GM18951 (cell line): Measurements from ENCODE around the gene PTPN12.

Source experiments
- POLR2A ChIP-seq: IDR thresholded peaks from 4 replicates; pipeline ENCODE4 v1.6.1; 2011; ENCODE audit warnings: mild to moderate bottlenecking; ENCODE audit not compliant: insufficient read length, insufficient read depth; ENCODE audit errors: extremely low read depth
- in situ Hi-C: fragments of 300-500 bp; cut with MboI; formaldehyde crosslinking; loops from one replicate; pipeline ENCODE4 v1.12.0; 2022; ENCODE audit warnings: low sequenced_read_pairs, mixed read lengths, inconsistent platforms; ENCODE audit not compliant: unreplicated experiment

PTPN12 gene

DNA sequence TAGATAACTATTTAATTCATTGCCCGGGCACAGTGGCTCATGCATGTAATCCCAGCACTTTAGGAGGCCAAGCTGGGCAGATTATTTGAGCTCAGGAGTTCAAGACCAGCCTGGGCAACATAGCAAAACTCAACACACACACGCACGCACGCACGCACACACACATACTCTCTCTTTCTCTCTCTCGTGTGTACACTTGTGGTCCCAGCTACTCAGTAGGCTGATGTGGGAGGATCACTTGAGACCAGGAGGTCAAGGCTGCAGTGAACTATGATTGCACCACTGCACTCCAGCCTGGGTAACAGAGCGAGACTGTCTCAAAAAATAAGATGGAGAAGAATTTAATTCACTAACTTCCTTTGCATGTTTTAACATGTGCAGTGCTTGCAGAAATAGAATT is 38.1 kb downstream of the PTPN12 start:
- in situ Hi-C loops: no loop called here
- TF ChIP-seq POLR2A: no peak

DNA sequence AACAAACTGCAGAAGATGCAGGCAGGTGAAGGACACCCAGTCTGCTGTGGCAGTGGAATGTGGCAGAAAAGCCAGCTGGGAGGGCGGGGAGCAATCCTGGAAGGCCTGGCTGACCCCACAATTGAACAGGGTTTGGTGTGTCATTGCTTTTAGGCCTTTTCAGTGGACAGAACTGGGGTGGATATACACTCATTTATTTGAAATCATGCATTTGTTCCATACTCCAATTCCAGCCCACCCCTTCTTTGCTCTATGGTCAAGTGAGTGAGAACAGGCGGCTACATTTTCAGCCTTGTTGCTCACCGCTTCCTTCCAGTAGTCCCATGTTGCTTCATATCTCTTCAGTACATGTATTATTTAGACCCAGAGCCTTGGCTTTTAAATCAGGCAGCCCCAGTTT is 39.8 kb downstream of the PTPN12 start:
- in situ Hi-C loops: no loop called here
- TF ChIP-seq POLR2A: no peak

DNA sequence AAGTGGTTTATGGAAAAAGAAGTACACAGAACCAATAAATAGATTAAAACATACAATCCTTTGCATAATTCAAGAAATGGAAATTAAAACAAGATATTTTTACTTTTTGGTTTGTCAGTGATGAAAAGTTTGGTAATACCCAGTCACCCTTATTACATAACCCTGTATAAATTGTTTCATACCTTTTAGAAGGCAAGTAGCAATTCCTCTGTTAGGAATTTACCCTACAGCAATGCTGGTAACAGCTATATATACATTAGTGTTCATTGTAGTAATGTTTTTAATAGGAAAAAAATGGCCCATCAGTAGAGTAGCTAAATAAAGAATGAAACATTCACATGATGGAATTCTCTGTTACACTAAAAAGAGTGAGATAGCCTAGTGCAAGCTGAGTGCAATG is 42.7 kb downstream of the PTPN12 start:
- in situ Hi-C loops: no loop called here
- TF ChIP-seq POLR2A: no peak

DNA sequence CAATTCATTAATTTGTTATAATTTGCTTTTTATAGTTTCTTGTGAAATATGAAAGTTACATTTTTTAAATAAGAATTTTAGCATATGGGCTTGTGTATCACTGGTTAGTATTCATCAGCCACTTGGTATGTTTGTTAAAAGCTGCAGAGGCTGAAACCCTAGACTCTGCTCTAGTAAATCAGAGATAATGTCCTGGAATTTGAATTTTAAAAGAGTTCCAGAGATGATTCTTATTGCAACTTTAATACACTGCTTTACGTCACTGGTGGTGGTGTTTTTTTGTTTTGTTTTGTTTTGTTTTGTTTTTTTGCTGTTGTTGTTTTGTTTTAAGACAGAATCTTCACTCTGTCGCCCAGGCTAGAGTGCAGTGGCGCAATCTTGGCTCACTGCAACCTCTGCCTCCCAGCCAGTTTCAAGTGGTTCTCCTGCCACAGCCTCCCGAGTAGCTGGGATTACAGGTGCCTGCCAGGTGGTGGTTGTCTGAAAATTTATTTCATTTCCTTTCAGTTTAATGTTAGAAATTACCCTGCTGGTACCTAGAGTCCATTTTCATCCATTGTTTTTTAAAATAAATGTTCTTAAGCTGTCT is 43.8 kb downstream of the PTPN12 start:
- no peak for TF ChIP-seq POLR2A
- in situ Hi-C loops: no loop called here

DNA sequence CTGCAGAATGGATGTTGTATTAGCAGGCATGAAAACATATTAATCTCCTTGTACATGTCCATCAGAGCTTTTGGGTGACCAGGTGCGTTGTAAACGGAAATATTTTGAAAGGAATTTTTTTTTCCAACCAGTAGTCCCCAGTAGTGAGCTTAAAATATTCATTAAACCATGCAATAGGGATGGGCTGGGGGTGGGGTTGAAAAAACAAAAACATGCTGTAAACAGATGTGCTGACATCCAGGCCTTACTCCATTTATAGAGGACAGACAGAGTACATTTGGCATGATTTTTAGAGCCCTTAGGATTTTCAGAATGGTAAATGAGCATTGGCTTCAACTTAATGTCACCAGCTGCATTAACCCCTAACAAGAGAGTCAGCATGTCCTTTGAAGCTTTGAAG is 50.2 kb downstream of the PTPN12 start:
- TF ChIP-seq POLR2A: no peak
- in situ Hi-C loops: no loop called here

DNA sequence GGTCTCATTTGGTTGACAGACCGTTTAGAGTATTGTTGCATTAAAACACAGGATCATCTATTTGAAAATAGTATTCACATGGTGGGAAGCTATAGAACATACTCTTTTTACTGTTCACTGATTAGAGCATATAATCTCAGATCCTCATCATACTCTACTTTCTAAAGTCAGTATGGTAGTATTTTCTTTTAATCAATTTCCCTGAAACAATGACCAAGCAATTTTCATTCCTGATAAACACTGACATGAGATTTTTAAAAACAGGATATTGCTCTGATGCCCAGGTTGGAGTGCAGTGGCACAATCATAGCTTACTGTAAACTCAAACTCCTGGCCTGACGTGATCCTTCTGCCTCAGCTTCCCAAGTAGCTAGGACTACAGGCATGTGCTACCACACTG is 63.9 kb downstream of the PTPN12 start:
- no peak for TF ChIP-seq POLR2A

DNA sequence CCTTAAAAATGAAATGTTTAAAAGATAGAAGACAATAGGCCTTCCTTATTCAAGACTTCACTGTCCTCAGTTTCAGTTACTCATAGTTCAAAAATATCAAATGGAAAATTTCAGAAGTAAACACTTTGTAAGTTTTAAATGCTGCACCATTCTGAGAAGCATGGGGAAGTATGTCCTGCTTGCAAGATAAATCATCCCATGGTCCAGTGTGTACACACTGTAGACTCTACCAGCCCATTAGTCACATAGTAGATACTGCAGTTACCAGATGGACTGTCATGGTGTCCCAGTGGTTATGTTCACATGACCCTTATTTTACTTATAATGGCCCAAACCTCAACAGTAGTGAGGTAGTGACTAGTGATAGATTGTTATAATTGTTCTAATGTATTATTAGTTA is 69.5 kb downstream of the PTPN12 start:
- no peak for TF ChIP-seq POLR2A
- in situ Hi-C loops: no loop called here

More for the DNA sequence above, 63.9 kb downstream of the PTPN12 start:
- in situ Hi-C loops: no loop called here

DNA sequence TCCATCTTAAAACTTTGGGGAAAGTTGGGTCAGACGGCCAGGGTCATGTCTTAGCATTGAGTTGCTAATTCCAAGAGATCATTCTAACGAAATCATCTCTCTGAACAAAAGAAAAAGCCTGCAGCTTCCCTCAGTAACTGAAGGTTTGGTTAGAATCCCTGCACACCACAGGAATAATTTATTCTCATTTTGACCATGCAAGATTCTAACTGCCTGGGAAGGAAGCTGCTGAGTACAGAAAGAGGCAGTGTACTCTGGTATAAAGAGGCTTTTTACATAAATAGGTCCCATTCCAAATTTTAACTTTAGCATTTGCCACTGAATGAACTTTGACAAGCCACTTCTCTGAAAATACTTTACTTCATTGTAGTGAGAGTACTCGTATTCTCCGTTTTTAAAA is 82.2 kb downstream of the PTPN12 start:
- TF ChIP-seq POLR2A: no peak
- in situ Hi-C loops: no loop called here

DNA sequence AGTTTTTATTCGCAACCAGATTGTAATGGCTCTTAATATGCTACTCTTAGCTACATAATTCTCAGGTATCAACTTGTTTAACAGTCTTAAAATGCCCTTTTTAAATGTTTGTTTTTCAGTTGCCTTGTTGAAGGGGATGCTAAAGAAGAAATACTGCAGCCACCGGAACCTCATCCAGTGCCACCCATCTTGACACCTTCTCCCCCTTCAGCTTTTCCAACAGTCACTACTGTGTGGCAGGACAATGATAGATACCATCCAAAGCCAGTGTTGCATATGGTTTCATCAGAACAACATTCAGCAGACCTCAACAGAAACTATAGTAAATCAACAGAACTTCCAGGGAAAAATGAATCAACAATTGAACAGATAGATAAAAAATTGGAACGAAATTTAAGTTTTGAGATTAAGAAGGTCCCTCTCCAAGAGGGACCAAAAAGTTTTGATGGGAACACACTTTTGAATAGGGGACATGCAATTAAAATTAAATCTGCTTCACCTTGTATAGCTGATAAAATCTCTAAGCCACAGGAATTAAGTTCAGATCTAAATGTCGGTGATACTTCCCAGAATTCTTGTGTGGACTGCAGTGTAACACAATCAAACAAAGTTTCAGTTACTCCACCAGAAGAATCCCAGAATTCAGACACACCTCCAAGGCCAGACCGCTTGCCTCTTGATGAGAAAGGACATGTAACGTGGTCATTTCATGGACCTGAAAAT is 89.7 kb downstream of the PTPN12 start:
- no peak for TF ChIP-seq POLR2A
- in situ Hi-C loops: no loop called here

DNA sequence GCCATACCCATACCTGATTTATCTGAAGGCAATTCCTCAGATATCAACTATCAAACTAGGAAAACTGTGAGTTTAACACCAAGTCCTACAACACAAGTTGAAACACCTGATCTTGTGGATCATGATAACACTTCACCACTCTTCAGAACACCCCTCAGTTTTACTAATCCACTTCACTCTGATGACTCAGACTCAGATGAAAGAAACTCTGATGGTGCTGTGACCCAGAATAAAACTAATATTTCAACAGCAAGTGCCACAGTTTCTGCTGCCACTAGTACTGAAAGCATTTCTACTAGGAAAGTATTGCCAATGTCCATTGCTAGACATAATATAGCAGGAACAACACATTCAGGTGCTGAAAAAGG is 90.2 kb downstream of the PTPN12 start:
- no peak for TF ChIP-seq POLR2A
- in situ Hi-C loops: no loop called here

DNA sequence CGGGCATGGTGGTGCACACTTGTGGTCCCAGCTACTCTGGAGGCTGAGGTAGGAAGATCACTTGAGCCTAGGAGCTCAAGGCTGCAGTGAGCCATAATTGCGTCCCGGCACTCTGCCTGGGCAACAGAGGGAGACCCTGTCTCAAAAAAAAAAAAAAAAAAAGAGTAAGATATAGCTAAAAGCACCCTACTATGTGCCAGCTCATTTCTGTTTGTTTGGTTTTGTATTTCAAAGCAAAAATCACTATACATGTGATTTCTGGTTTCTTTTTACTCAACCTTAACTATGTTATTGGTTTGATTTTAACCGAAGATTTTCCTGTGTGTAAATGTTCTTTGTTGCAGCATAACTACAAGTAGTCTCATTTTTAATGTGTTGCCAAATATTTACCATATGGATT is 92.7 kb downstream of the PTPN12 start:
- in situ Hi-C loops: no loop called here
- TF ChIP-seq POLR2A: no peak

DNA sequence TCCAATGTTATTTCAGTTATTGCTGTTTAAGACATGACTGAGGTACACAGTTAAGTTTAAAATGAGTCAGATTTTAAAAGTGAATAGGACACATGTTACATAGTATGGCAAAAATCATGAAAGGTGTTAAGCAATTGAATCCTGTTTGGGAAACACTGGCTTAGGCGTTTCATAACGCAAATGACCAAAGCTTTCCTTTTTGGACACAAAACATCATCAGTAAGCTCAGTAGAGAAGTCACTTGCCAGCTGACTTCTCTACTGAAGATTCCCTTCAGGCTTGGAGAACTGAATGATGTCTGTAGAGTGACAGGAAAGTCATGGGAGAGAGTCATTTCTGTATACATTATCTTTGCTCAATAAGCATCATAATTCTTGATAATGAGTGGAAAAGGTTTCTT is 94.7 kb downstream of the PTPN12 start:
- in situ Hi-C loops: no loop called here

DNA sequence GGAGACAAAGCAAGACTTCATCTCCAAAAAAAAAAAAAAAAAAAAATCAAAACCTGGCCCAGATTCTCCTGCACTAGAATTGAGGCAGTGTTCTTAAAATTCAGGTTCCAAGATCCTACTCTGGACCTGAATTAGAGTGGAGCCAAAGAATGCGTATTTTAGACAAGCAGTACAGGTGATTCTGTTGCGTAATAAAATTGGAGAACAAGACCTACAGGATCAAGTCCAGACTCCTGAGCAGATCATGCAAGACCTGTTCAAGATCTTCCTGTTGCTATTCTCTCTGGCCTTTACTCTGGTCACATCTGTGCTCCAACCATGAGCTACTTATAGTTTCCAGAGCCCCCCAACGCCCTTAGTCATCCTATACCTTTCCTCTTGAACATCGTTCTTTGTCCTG is 107.7 kb downstream of the PTPN12 start:
- no peak for TF ChIP-seq POLR2A
- in situ Hi-C loops: loop anchor here (10.0 kb wide), 1 partner anchor 110 kb away; no protein-coding TSS in a partner anchor

More for the DNA sequence above, 94.7 kb downstream of the PTPN12 start:
- no peak for TF ChIP-seq POLR2A

DNA sequence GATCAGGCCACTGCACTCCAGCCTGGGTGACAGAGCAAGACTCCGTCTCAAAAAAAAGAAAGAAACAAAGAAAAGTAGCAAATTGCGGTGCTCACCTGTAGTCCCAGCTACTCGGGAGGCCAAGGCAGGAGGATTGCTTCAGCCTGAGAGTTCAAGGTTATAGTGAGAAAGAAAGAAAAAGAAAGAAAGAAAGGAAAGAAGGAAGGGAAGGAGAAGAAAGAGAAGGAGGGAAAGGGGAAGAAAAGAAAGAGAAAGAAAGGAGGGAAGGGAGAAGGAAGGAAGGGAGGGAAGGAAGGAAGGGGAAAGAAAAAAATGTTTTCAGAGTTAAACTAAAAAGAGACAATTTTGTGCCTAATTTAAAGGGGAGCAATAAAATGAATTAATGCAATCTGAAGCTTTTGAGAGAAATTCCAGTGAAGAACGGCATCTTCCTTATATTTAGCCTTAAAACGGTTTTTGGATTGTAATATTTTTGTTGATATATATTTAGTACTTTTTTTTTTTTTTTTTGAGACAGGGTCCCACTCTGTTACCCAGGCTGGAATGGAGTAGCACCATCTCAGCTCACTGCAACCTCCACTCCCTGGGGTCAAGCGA is 111.7 kb downstream of the PTPN12 start:
- in situ Hi-C loops: loop anchor here (10.0 kb wide), 1 partner anchor 106 kb away; no protein-coding TSS in a partner anchor

More for the DNA sequence above, 111.7 kb downstream of the PTPN12 start:
- TF ChIP-seq POLR2A: no peak
